ENCODE data around the gene LARGE1. TPM values are rescaled to one million over a fixed set of nuclear protein-coding genes. Genes with fewer than 3 reads are reported as not detected.
A peak's percentile ranks its signal among the peaks of the same experiment; 100 is the strongest.

The LARGE1 gene
- 6.8 and 10.3 TPM in 2 replicates for total RNA-seq (2012; rRNA removed)

DNA sequence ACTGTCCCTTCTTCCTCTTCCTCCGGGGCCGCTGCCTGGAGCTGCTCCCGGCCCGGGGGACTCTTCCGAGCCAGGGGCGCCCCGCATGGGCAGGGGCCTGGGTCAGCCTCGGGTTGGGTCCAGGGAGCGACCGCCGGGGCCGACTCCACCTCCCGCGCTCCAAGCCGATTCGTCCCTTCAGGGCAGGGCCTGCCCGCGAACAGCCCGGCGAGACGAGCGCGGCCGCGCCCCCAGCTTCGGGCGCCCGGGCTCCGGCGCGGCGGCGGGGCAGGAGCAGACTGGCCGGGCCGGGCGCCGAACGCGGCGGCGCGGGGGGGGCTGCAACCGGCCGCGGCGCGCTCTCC, at the start of gene LARGE1:
Gene LARGE1, minus strand, starts transcription at position 280 of the 344 bp plus-strand sequence.
- H3K4me2 ChIP-seq (ENCODE audit: low read length): peak within 1 kb of the TSS; percentile 98
- peak within 1 kb of the TSS; percentile 76 for H3K9ac ChIP-seq (ENCODE audit: low read depth, low read length)
- H3K27me3 ChIP-seq (ENCODE audit: control insufficient read depth, insufficient read depth, low read length): peaks cover 12% of the 10 kb centered on the region
- H3K4me3 ChIP-seq (ENCODE audit: low read length): peak within 1 kb of the TSS; percentile 82
- no peaks in the 10 kb centered on the region for H3K36me3 ChIP-seq (ENCODE audit: insufficient read depth, low read length)
- H3K9me3 ChIP-seq (replicated peaks; ENCODE audit: low read length): no peaks in the 10 kb centered on the region
- peaks cover 12% of the 10 kb centered on the region for H3K4me1 ChIP-seq (ENCODE audit: control insufficient read depth, insufficient read depth, low read length)

DNA sequence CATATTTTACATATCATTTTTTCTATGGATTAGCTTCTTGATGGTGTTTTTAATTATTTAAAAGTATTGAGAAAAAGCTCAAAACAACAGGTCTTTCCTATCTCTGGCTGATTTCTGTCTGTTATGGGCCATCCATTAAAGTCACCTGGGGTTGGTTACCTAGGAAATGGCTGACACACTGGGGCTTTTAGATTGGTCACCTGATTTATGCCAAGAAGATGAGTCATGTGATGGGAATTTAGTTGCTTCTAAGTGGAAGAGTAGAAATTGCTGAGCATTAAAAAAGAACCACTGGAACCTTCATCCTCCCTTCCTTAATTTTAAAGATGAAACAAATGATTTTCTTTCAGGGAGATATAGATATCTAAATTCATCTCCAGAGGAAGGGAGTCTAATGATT, 48.8 kb upstream of the LARGE1 start:
- Histone ChIP-seq H3K36me3 (ENCODE audit: insufficient read depth, low read length) (no peaks in the 10 kb centered on the region), H3K4me2 (ENCODE audit: low read length) (no peak overlapping the region), H3K27me3 (ENCODE audit: control insufficient read depth, insufficient read depth, low read length) (no peaks in the 10 kb centered on the region), H3K4me1 (ENCODE audit: control insufficient read depth, insufficient read depth, low read length) (no peaks in the 10 kb centered on the region), H3K4me3 (ENCODE audit: low read length) (no peak overlapping the region), H3K9ac (ENCODE audit: low read depth, low read length) (no peak overlapping the region), H3K9me3 (replicated peaks; ENCODE audit: low read length) (peaks cover 4% of the 10 kb centered on the region)

DNA sequence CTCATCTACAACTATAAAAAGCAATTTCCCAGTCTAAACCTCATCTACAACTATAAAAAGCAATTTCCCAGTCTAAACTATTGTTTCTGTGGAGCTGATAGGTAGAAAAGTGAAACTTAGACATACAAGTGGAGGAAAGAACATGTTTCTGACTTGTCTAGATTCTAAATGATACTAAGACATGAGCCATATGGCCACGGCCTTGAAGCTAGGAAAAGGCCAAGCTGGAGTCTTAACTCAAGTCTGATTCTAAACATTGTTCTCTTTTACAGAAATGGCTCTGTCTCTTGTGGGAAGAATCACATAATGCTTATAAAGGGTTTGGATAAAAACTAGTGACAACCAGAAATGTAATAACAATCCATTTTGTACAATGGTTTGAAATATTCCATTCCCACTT, 43.8 kb upstream of the LARGE1 start:
- Histone ChIP-seq H3K9me3 (replicated peaks; ENCODE audit: low read length) (no peaks in the 10 kb centered on the region), H3K27me3 (ENCODE audit: control insufficient read depth, insufficient read depth, low read length) (no peaks in the 10 kb centered on the region), H3K4me3 (ENCODE audit: low read length) (no peak overlapping the region), H3K4me2 (ENCODE audit: low read length) (no peak overlapping the region), H3K4me1 (ENCODE audit: control insufficient read depth, insufficient read depth, low read length) (no peaks in the 10 kb centered on the region), H3K9ac (ENCODE audit: low read depth, low read length) (no peak overlapping the region), H3K36me3 (ENCODE audit: insufficient read depth, low read length) (no peaks in the 10 kb centered on the region)

DNA sequence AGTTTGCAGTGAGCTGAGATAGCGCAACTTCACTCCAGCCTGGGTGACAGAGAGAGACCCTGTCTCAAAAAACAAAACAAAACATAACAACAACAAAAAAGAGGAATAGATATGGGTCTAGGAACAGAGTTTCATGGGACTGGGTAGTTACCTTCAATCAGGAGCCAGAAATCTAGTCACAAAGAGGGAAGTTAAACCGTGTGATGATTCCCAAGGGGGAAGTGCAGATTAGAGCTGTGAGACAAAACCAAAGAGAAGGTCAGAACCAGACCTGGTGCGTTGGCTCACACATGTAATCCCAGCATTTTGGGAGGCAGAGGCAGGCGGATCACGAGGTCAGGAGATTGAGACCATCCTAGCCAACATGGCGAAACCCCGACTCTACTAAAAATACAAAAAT, 42.1 kb upstream of the LARGE1 start:
- no peak overlapping the region for H3K4me2 ChIP-seq (ENCODE audit: low read length)
- no peaks in the 10 kb centered on the region for H3K4me1 ChIP-seq (ENCODE audit: control insufficient read depth, insufficient read depth, low read length)
- H3K9me3 ChIP-seq (replicated peaks; ENCODE audit: low read length): no peaks in the 10 kb centered on the region
- no peaks in the 10 kb centered on the region for H3K36me3 ChIP-seq (ENCODE audit: insufficient read depth, low read length)
- H3K27me3 ChIP-seq (ENCODE audit: control insufficient read depth, insufficient read depth, low read length): no peaks in the 10 kb centered on the region
- H3K9ac ChIP-seq (ENCODE audit: low read depth, low read length): no peak overlapping the region
- no peak overlapping the region for H3K4me3 ChIP-seq (ENCODE audit: low read length)

DNA sequence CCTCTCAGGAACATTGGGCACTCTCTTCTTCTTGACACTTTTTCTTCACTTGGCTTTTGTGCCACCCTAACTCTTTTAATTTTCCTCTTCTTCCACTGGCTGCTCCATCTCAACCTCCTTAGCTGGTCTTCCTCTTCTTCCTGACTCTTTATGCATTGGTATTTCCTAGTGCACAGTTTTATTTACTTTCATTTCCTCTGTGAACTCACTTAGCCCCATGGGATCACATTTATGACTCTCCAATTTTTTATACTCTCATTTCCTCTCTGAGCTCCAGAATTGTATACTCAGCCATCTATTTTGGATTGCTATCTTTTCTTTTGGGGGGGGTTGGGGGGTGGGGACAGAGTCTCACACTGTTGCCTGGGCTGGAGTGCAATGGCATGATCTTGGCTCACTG, 38.5 kb upstream of the LARGE1 start:
- Histone ChIP-seq H3K27me3 (ENCODE audit: control insufficient read depth, insufficient read depth, low read length) (no peaks in the 10 kb centered on the region), H3K9ac (ENCODE audit: low read depth, low read length) (no peak overlapping the region), H3K4me3 (ENCODE audit: low read length) (no peak overlapping the region), H3K9me3 (replicated peaks; ENCODE audit: low read length) (no peaks in the 10 kb centered on the region), H3K4me2 (ENCODE audit: low read length) (no peak overlapping the region), H3K4me1 (ENCODE audit: control insufficient read depth, insufficient read depth, low read length) (no peaks in the 10 kb centered on the region), H3K36me3 (ENCODE audit: insufficient read depth, low read length) (no peaks in the 10 kb centered on the region)

DNA sequence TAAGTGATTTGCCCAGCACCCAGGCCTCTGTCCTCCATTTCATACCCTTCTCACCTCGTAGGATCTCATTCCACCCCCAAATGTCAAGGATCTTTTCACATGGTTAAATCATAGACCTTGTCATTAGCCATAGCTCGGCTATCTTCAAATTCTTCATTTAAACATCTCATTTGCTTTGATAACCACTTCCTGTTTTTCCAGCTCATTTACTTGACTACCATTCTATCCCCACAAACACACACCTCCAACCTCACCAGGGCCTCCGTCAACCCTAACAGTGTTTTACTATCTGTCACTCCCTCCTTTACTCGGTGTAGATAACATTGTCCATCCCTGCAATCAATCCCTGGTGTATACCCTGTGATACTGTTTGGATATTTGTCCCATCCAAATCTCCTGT, 36.8 kb upstream of the LARGE1 start:
- H3K9ac ChIP-seq (ENCODE audit: low read depth, low read length): no peak overlapping the region
- H3K4me3 ChIP-seq (ENCODE audit: low read length): no peak overlapping the region
- no peaks in the 10 kb centered on the region for H3K27me3 ChIP-seq (ENCODE audit: control insufficient read depth, insufficient read depth, low read length)
- no peaks in the 10 kb centered on the region for H3K4me1 ChIP-seq (ENCODE audit: control insufficient read depth, insufficient read depth, low read length)
- H3K9me3 ChIP-seq (replicated peaks; ENCODE audit: low read length): no peaks in the 10 kb centered on the region
- H3K4me2 ChIP-seq (ENCODE audit: low read length): no peak overlapping the region
- H3K36me3 ChIP-seq (ENCODE audit: insufficient read depth, low read length): no peaks in the 10 kb centered on the region

DNA sequence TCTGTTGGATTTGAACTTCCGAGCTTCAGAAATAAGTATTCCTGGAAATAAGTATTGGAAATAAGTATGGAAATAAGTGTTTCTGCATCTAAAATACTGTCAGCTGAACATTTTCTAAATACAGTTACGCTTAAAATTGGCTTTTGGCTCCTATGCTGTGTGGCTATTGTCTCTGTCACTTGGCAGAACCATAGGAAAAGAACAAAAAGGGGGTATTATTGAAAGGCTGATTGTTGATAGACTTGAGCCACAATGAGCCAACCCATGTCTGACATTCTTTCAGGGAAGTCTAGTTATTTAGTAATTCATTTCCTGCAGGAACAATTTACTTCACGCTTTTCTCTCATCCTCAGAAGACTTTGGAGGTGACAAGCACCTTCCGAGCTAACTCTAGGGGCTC, 32.5 kb upstream of the LARGE1 start:
- H3K4me2 ChIP-seq (ENCODE audit: low read length): no peak overlapping the region
- no peaks in the 10 kb centered on the region for H3K27me3 ChIP-seq (ENCODE audit: control insufficient read depth, insufficient read depth, low read length)
- peaks cover 3% of the 10 kb centered on the region for H3K9me3 ChIP-seq (replicated peaks; ENCODE audit: low read length)
- H3K4me3 ChIP-seq (ENCODE audit: low read length): no peak overlapping the region
- no peaks in the 10 kb centered on the region for H3K4me1 ChIP-seq (ENCODE audit: control insufficient read depth, insufficient read depth, low read length)
- no peak overlapping the region for H3K9ac ChIP-seq (ENCODE audit: low read depth, low read length)
- H3K36me3 ChIP-seq (ENCODE audit: insufficient read depth, low read length): no peaks in the 10 kb centered on the region

DNA sequence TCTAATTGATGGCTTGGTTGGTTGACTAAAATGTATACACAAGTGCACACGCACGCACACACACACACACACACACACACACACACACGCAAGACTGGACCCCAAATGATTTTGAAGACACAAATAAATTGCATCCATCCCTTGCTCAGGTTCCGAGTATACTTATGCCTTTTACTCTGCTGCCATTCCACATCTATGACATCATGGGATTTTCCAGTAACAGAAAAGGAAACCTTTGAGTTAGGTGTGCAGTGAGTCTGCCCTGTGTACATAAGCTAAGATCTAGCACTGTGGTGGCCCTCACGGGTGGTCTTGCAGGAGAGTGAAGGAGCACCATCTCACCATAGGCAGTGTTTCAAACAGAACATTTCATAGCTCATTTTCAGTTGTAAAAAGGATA, 20.5 kb upstream of the LARGE1 start:
- H3K9ac ChIP-seq (ENCODE audit: low read depth, low read length): no peak overlapping the region
- no peak overlapping the region for H3K4me2 ChIP-seq (ENCODE audit: low read length)
- H3K9me3 ChIP-seq (replicated peaks; ENCODE audit: low read length): peaks cover 4% of the 10 kb centered on the region
- no peaks in the 10 kb centered on the region for H3K27me3 ChIP-seq (ENCODE audit: control insufficient read depth, insufficient read depth, low read length)
- H3K4me1 ChIP-seq (ENCODE audit: control insufficient read depth, insufficient read depth, low read length): no peaks in the 10 kb centered on the region
- H3K36me3 ChIP-seq (ENCODE audit: insufficient read depth, low read length): no peaks in the 10 kb centered on the region
- no peak overlapping the region for H3K4me3 ChIP-seq (ENCODE audit: low read length)

DNA sequence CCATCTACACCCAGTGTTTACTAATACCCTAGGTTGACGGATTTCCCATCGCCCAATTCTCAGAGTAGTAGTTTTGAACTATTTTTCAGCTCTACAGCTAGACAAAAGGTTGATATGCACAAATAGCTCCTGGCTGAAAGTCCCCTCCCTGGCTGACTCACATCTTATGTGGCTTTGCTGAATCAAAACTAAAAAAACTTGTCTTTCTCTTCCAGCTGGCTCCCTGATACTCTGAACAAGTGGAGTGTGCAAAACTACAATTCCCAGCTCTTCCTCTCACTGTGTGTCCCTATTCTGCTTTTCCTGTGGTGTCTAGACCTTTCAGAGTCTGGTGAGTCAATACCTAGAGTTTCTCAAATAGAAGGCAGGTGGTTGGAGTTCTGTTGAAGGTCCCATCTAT, 12.7 kb upstream of the LARGE1 start:
- Histone ChIP-seq H3K9ac (ENCODE audit: low read depth, low read length) (no peak overlapping the region), H3K36me3 (ENCODE audit: insufficient read depth, low read length) (no peaks in the 10 kb centered on the region), H3K27me3 (ENCODE audit: control insufficient read depth, insufficient read depth, low read length) (no peaks in the 10 kb centered on the region), H3K4me1 (ENCODE audit: control insufficient read depth, insufficient read depth, low read length) (no peaks in the 10 kb centered on the region), H3K4me2 (ENCODE audit: low read length) (no peak overlapping the region), H3K9me3 (replicated peaks; ENCODE audit: low read length) (no peaks in the 10 kb centered on the region), H3K4me3 (ENCODE audit: low read length) (no peak overlapping the region)

DNA sequence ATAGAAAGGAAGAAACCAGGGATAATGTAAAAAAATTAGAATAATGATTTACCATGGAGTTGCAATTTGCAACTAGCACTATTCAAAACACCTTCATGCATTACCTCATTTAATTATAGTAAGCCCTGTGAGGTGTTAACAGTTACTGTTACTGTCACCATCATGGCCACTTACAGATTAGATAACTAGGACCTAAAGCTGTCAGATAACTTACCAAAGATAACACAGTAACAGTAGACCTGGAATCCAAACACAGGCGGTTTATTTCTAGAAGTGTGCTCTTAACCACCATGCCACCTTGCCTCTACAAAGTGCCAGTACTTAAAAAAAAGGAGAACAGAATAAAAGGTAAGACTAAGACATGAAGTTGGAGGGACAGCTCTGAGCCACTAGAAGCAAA, 11.1 kb upstream of the LARGE1 start:
- H3K27me3 ChIP-seq (ENCODE audit: control insufficient read depth, insufficient read depth, low read length): no peaks in the 10 kb centered on the region
- H3K4me2 ChIP-seq (ENCODE audit: low read length): no peak overlapping the region
- H3K36me3 ChIP-seq (ENCODE audit: insufficient read depth, low read length): no peaks in the 10 kb centered on the region
- H3K4me1 ChIP-seq (ENCODE audit: control insufficient read depth, insufficient read depth, low read length): no peaks in the 10 kb centered on the region
- no peak overlapping the region for H3K4me3 ChIP-seq (ENCODE audit: low read length)
- no peaks in the 10 kb centered on the region for H3K9me3 ChIP-seq (replicated peaks; ENCODE audit: low read length)
- H3K9ac ChIP-seq (ENCODE audit: low read depth, low read length): no peak overlapping the region

DNA sequence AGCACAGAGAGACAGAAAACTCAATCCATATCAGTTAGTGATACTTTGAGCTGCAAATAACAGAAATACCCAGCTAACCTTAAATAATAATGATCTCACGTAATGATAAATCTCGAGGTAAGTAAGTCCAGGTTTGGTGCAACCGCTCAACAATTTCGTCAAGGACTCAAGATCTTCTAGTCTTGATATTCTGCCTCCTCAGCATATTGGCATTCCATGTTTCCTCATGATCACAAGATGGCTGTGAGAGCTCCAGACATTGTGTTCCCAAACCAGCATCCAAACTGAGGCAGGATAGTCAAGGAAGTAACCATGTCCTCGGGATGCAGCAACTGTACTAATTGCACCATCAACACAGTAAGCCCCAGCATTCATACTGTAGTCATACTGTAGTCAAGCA, 7.5 kb upstream of the LARGE1 start:
- Histone ChIP-seq H3K4me1 (ENCODE audit: control insufficient read depth, insufficient read depth, low read length) (no peaks in the 10 kb centered on the region), H3K27me3 (ENCODE audit: control insufficient read depth, insufficient read depth, low read length) (peaks cover 12% of the 10 kb centered on the region), H3K36me3 (ENCODE audit: insufficient read depth, low read length) (no peaks in the 10 kb centered on the region), H3K9ac (ENCODE audit: low read depth, low read length) (no peak overlapping the region), H3K9me3 (replicated peaks; ENCODE audit: low read length) (no peaks in the 10 kb centered on the region), H3K4me3 (ENCODE audit: low read length) (no peak overlapping the region), H3K4me2 (ENCODE audit: low read length) (no peak overlapping the region)

DNA sequence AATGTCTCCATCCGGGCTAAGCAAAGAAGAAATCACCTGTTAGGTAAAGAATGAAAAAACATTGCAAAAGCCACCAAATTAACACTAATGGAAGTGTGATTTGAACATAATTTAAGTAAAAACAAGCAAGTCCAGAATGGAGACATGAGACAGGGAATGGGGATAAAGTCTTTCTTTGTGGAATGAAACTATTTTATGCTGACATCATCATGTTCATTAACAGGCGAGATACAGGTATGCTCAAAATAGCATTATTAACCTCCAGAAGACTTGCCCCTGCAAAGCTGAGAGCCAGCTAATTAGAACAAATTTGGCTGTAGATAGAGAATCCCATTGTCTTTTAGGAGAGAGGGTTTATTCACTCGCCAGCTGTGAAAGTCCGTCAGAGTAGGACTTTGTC, 4.9 kb upstream of the LARGE1 start:
- no peaks in the 10 kb centered on the region for H3K36me3 ChIP-seq (ENCODE audit: insufficient read depth, low read length)
- no peaks in the 10 kb centered on the region for H3K9me3 ChIP-seq (replicated peaks; ENCODE audit: low read length)
- peaks cover 15% of the 10 kb centered on the region for H3K27me3 ChIP-seq (ENCODE audit: control insufficient read depth, insufficient read depth, low read length)
- H3K4me3 ChIP-seq (ENCODE audit: low read length): no peak overlapping the region
- H3K9ac ChIP-seq (ENCODE audit: low read depth, low read length): no peak overlapping the region
- H3K4me1 ChIP-seq (ENCODE audit: control insufficient read depth, insufficient read depth, low read length): no peaks in the 10 kb centered on the region
- no peak overlapping the region for H3K4me2 ChIP-seq (ENCODE audit: low read length)
